ENCODE results near the gene PPP1R18. TPM values are rescaled to one million over a fixed set of nuclear protein-coding genes. Genes with fewer than 3 reads are reported as not detected.

The PPP1R18 gene
- total and polyA plus RNA-seq, 9 of the 15 experiments (the other 6 are each of a cell fraction or from before 2014, with no cell fraction given): 12.0 to 99.2 (median 42.6) TPM

- no peak for TF ChIP-seq CBX3 (IDR thresholded peaks at IDR 0.05; ENCODE audit: borderline replicate concordance in 1 of 2, low read length in 2 of 2)
- TF ChIP-seq CEBPB (tag; IDR thresholded peaks at IDR 0.05): no peak
- no peak for TF ChIP-seq ATF1 (CRISPR knock-in tag; IDR thresholded peaks at IDR 0.05)
- no peak for TF ChIP-seq ATF1 (tag; IDR thresholded peaks at IDR 0.05)
- no peak for TF ChIP-seq PHF20 (IDR thresholded peaks at IDR 0.05; ENCODE audit: partially characterized antibody)
- TF ChIP-seq ZFPM2 (CRISPR knock-in tag; IDR thresholded peaks at IDR 0.05): peak; percentile 88; the same call in 1 of the 2 replicates
- TF ChIP-seq SMAD4 (CRISPR knock-in tag; conservative IDR thresholded peaks at IDR 0.05): no peak
- TF ChIP-seq, protein P1, sequence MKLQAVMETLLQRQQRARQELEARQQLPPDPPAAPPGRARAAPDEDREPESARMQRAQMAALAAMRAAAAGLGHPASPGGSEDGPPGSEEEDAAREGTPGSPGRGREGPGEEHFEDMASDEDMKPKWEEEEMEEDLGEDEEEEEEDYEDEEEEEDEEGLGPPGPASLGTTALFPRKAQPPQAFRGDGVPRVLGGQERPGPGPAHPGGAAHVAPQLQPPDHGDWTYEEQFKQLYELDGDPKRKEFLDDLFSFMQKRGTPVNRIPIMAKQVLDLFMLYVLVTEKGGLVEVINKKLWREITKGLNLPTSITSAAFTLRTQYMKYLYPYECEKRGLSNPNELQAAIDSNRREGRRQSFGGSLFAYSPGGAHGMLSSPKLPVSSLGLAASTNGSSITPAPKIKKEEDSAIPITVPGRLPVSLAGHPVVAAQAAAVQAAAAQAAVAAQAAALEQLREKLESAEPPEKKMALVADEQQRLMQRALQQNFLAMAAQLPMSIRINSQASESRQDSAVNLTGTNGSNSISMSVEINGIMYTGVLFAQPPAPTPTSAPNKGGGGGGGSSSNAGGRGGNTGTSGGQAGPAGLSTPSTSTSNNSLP (IDR thresholded peaks at IDR 0.05; ENCODE audit: borderline replicate concordance, low read depth, low read length): no peak
- TF ChIP-seq SMARCA5 (IDR thresholded peaks at IDR 0.05): no peak
- TF ChIP-seq TCFL5 (CRISPR knock-in tag; conservative IDR thresholded peaks at IDR 0.05): no peak
- no peak for TF ChIP-seq TCF15 (CRISPR knock-in tag; IDR thresholded peaks at IDR 0.05)
- TF ChIP-seq SUPT5H (IDR thresholded peaks at IDR 0.05): no peak
- no peak for TF ChIP-seq ZNF740 (CRISPR knock-in tag; IDR thresholded peaks at IDR 0.05)
- TF ChIP-seq ZNF740 (tag; IDR thresholded peaks at IDR 0.05): no peak
- TF ChIP-seq BRD9 (IDR thresholded peaks at IDR 0.05; ENCODE audit: low read depth, partially characterized antibody): no peak
- no peak for TF ChIP-seq ZZZ3 (IDR thresholded peaks at IDR 0.05)
- no peak for TF ChIP-seq CBFA2T3 (IDR thresholded peaks at IDR 0.05)
- TF ChIP-seq, protein P2, sequence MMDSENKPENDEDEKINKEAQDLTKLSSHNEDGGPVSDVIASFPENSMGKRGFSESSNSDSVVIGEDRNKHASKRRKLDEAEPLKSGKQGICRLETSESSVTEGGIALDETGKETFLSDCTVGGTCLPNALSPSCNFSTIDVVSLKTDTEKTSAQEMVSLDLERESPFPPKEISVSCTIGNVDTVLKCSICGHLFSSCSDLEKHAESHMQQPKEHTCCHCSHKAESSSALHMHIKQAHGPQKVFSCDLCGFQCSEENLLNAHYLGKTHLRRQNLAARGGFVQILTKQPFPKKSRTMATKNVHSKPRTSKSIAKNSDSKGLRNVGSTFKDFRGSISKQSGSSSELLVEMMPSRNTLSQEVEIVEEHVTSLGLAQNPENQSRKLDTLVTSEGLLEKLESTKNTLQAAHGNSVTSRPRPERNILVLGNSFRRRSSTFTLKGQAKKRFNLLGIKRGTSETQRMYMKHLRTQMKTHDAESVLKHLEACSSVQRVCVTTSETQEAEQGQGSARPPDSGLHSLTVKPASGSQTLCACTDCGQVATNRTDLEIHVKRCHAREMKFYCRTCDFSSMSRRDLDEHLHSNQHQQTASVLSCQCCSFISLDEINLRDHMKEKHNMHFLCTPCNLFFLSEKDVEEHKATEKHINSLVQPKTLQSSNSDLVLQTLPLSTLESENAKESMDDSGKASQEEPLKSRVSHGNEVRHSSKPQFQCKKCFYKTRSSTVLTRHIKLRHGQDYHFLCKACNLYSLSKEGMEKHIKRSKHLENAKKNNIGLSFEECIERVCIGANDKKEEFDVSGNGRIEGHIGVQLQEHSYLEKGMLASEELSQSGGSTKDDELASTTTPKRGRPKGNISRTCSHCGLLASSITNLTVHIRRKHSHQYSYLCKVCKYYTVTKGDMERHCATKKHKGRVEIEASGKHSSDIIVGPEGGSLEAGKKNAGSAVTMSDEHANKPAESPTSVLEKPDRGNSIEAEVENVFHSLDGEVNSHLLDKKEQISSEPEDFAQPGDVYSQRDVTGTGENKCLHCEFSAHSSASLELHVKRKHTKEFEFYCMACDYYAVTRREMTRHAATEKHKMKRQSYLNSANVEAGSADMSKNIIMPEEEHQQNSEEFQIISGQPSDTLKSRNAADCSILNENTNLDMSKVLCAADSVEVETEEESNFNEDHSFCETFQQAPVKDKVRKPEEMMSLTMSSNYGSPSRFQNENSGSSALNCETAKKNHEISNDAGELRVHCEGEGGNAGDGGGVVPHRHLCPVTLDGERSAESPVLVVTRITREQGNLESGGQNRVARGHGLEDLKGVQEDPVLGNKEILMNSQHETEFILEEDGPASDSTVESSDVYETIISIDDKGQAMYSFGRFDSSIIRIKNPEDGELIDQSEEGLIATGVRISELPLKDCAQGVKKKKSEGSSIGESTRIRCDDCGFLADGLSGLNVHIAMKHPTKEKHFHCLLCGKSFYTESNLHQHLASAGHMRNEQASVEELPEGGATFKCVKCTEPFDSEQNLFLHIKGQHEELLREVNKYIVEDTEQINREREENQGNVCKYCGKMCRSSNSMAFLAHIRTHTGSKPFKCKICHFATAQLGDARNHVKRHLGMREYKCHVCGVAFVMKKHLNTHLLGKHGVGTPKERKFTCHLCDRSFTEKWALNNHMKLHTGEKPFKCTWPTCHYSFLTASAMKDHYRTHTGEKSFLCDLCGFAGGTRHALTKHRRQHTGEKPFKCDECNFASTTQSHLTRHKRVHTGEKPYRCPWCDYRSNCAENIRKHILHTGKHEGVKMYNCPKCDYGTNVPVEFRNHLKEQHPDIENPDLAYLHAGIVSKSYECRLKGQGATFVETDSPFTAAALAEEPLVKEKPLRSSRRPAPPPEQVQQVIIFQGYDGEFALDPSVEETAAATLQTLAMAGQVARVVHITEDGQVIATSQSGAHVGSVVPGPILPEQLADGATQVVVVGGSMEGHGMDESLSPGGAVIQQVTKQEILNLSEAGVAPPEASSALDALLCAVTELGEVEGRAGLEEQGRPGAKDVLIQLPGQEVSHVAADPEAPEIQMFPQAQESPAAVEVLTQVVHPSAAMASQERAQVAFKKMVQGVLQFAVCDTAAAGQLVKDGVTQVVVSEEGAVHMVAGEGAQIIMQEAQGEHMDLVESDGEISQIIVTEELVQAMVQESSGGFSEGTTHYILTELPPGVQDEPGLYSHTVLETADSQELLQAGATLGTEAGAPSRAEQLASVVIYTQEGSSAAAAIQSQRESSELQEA (IDR thresholded peaks at IDR 0.05; ENCODE audit: low read depth): no peak
- no peak for TF ChIP-seq ZNF583 (CRISPR knock-in tag; IDR thresholded peaks at IDR 0.05)
Observed at GRCh38 chr6:30720738-30721197, 34.3 kb upstream of the PPP1R18 start (continued).
